ENCODE measurements around the gene ZNF254.
"Not testable (repeated sequence)": the region's sequence is repeated elsewhere in the genome, so short reads cannot be mapped to it uniquely, and the experiment has no call there.

ZNF254 gene

GRCh38 chr19:24078680-24079079 is 8.3 kb upstream of the ZNF254 start:
- POLR2A ChIA-PET, result no interaction called here
- CTCF ChIA-PET, result no interaction called here
- no peak for DNase-seq (ENCODE audit: low read depth, low spot score)
- no peak for TF ChIP-seq CTCF (IDR thresholded peaks at IDR 0.05; ENCODE audit: insufficient read depth, low read length, missing control alignments)
- no peak overlapping the region for H3K4me3 ChIP-seq (ENCODE audit: low read depth, low read length)

GRCh38 chr19:24081056-24081455 is 5.9 kb upstream of the ZNF254 start:
- H3K4me3 ChIP-seq (ENCODE audit: low read depth, low read length), result no peak overlapping the region
- TF ChIP-seq CTCF (IDR thresholded peaks at IDR 0.05; ENCODE audit: insufficient read depth, low read length, missing control alignments), result no peak
- ChIA-PET CTCF (no interaction called here), POLR2A (no interaction called here)
- no peak for DNase-seq (ENCODE audit: low read depth, low spot score)

GRCh38 chr19:24098359-24098758 is 11.4 kb downstream of the ZNF254 start:
- H3K4me3 ChIP-seq (ENCODE audit: low read depth, low read length), result no peak overlapping the region
- ChIA-PET POLR2A (interaction anchor here (0.6 to 1.0 kb wide), 2 partner anchors 11 to 12 kb away, joined by 3 read pairs; partner anchors contain the start of gene ZNF254), CTCF (no interaction called here)
- no peak for TF ChIP-seq CTCF (IDR thresholded peaks at IDR 0.05; ENCODE audit: insufficient read depth, low read length, missing control alignments)
- DNase-seq (ENCODE audit: low read depth, low spot score), result no peak

GRCh38 chr19:24099829-24100228 is 12.8 kb downstream of the ZNF254 start:
- DNase-seq (ENCODE audit: low read depth, low spot score), result no peak
- POLR2A ChIA-PET, result no interaction called here
- no peak overlapping the region for H3K4me3 ChIP-seq (ENCODE audit: low read depth, low read length)
- CTCF ChIA-PET, result no interaction called here
- TF ChIP-seq CTCF (IDR thresholded peaks at IDR 0.05; ENCODE audit: insufficient read depth, low read length, missing control alignments), result no peak

- CTCF ChIA-PET; H3K4me3 ChIP-seq (ENCODE audit: low read depth, low read length); POLR2A ChIA-PET; DNase-seq (ENCODE audit: low read depth, low spot score): not testable (repeated sequence)
These were observed 13.6 kb downstream of the ZNF254 start for GRCh38 chr19:24100597-24100996.

GRCh38 chr19:24101459-24102115 is 14.6 kb downstream of the ZNF254 start:
- ChIA-PET POLR2A (no interaction called here), CTCF (no interaction called here)
- no peak overlapping the region for H3K4me3 ChIP-seq (ENCODE audit: low read depth, low read length)
- no peak for DNase-seq (ENCODE audit: low read depth, low spot score)
- no peak for TF ChIP-seq CTCF (IDR thresholded peaks at IDR 0.05; ENCODE audit: insufficient read depth, low read length, missing control alignments)

GRCh38 chr19:24127601-24128000 is 40.6 kb downstream of the ZNF254 start:
- ChIA-PET CTCF (no interaction called here), POLR2A (no interaction called here)
- no peak overlapping the region for H3K4me3 ChIP-seq (ENCODE audit: low read depth, low read length)
- no peak for TF ChIP-seq CTCF (IDR thresholded peaks at IDR 0.05; ENCODE audit: insufficient read depth, low read length, missing control alignments)
- no peak for DNase-seq (ENCODE audit: low read depth, low spot score)
